HL-60 (cell line): ENCODE measurements around the gene UBE2E2.

Experiments used
- DNase-seq, 2 experiments: peaks; one replicate each; pipeline ENCODE4 v3.0.0-alpha.2; 2010 to 2020; ENCODE audit warnings: low read depth in 1 of 2, low spot score in 1 of 2
- H3K27ac ChIP-seq: fragments of 250-450 bp; sonication (Bioruptor Pico); replicated peaks from 2 replicates; pipeline ENCODE4 v1.5.1; 2020; ENCODE audit warnings: mild to moderate bottlenecking, moderate library complexity
- H3K27me3 ChIP-seq: fragments of 250-450 bp; sonication (Bioruptor Pico); 2 replicates; pipeline ENCODE4 v1.5.1; 2021; ENCODE audit warnings: mild to moderate bottlenecking, moderate library complexity; ENCODE audit not compliant: insufficient read depth, poor library complexity, severe bottlenecking
- H3K4me3 ChIP-seq: replicated peaks from 2 replicates; pipeline ENCODE4 v1.5.1; 2011; ENCODE audit warnings: mild to moderate bottlenecking, control low read depth, low read length; ENCODE audit not compliant: insufficient read depth
- GABPA ChIP-seq: IDR thresholded peaks from 2 replicates; pipeline ENCODE4 v1.6.1; 2012; ENCODE audit warnings: low read depth
- POLR2AphosphoS5 ChIP-seq: IDR thresholded peaks from 2 replicates; pipeline ENCODE4 v1.6.1; 2012; ENCODE audit warnings: low read depth
- SPI1 ChIP-seq: IDR thresholded peaks from 2 replicates; pipeline ENCODE4 v1.6.1; 2012; ENCODE audit warnings: low read depth, mild to moderate bottlenecking, borderline replicate concordance
- TF ChIP-seq, protein P1 (sequence below): IDR thresholded peaks from one replicate; pipeline ENCODE4 v1.5.1; 2011; ENCODE audit warnings: low read length, control low read depth, inconsistent platforms; ENCODE audit not compliant: insufficient read depth
- TF ChIP-seq, protein P2 (sequence below): IDR thresholded peaks from 2 replicates; pipeline ENCODE4 v1.6.1; 2012; ENCODE audit warnings: low read depth; ENCODE audit not compliant: insufficient replicate concordance

Gene UBE2E2

DNA sequence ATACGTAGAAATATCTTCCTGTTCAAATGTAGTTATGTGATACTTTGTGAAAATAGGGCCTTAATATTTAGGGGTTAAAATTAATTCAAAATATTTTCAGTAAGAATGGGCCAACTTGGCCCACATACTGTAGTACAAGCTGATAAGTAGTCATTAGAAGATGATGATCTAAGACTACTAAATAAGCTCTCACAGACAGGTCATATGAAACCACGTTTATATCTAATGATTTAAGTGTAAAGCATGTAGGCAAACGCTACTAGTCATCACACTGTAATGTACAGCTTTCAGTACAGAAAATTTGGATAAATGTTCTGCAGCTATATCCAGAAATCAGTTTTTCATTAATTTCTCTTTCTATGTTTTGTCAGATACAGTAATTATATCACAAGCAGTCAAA, 228.6 kb downstream of the UBE2E2 start:
- TF ChIP-seq, protein P1, sequence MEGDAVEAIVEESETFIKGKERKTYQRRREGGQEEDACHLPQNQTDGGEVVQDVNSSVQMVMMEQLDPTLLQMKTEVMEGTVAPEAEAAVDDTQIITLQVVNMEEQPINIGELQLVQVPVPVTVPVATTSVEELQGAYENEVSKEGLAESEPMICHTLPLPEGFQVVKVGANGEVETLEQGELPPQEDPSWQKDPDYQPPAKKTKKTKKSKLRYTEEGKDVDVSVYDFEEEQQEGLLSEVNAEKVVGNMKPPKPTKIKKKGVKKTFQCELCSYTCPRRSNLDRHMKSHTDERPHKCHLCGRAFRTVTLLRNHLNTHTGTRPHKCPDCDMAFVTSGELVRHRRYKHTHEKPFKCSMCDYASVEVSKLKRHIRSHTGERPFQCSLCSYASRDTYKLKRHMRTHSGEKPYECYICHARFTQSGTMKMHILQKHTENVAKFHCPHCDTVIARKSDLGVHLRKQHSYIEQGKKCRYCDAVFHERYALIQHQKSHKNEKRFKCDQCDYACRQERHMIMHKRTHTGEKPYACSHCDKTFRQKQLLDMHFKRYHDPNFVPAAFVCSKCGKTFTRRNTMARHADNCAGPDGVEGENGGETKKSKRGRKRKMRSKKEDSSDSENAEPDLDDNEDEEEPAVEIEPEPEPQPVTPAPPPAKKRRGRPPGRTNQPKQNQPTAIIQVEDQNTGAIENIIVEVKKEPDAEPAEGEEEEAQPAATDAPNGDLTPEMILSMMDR: no peak
- TF ChIP-seq GABPA (no peak), POLR2AphosphoS5 (no peak), SPI1 (no peak)
- TF ChIP-seq, protein P2, sequence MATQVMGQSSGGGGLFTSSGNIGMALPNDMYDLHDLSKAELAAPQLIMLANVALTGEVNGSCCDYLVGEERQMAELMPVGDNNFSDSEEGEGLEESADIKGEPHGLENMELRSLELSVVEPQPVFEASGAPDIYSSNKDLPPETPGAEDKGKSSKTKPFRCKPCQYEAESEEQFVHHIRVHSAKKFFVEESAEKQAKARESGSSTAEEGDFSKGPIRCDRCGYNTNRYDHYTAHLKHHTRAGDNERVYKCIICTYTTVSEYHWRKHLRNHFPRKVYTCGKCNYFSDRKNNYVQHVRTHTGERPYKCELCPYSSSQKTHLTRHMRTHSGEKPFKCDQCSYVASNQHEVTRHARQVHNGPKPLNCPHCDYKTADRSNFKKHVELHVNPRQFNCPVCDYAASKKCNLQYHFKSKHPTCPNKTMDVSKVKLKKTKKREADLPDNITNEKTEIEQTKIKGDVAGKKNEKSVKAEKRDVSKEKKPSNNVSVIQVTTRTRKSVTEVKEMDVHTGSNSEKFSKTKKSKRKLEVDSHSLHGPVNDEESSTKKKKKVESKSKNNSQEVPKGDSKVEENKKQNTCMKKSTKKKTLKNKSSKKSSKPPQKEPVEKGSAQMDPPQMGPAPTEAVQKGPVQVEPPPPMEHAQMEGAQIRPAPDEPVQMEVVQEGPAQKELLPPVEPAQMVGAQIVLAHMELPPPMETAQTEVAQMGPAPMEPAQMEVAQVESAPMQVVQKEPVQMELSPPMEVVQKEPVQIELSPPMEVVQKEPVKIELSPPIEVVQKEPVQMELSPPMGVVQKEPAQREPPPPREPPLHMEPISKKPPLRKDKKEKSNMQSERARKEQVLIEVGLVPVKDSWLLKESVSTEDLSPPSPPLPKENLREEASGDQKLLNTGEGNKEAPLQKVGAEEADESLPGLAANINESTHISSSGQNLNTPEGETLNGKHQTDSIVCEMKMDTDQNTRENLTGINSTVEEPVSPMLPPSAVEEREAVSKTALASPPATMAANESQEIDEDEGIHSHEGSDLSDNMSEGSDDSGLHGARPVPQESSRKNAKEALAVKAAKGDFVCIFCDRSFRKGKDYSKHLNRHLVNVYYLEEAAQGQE: no peak
- no peak for DNase-seq

DNA sequence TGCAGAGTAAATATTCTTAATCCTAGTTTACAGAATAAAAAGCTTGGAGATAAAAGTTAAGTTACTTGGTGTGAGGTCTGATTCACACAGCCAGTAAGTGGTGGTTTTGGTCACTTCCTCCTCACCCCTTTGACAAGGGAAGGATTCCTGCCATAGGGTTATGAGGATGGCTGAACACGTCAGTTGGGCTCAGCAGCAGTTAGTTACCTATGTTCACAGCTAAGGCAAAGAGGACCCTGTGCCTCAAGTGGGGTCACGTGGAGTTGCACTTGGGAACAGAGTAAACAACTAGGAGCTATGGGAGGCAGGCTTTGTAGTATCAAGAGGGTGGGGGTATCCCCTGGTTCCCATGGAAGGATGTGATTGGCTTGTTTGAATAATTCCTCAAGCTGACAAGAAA, 232.2 kb downstream of the UBE2E2 start:
- Histone ChIP-seq H3K4me3 (no peak overlapping the region), H3K27me3 (no peaks in the 10 kb centered on the region), H3K27ac (no peak overlapping the region)
- TF ChIP-seq SPI1: peak; percentile 7; the same call in 1 of the 2 replicates
- TF ChIP-seq, protein P2: no peak
- DNase-seq: peak in 1 of 2 experiments; percentile 9

More for the DNA sequence above, 228.6 kb downstream of the UBE2E2 start:
- Histone ChIP-seq H3K4me3 (no peak overlapping the region), H3K27me3 (no peaks in the 10 kb centered on the region), H3K27ac (no peak overlapping the region)

DNA sequence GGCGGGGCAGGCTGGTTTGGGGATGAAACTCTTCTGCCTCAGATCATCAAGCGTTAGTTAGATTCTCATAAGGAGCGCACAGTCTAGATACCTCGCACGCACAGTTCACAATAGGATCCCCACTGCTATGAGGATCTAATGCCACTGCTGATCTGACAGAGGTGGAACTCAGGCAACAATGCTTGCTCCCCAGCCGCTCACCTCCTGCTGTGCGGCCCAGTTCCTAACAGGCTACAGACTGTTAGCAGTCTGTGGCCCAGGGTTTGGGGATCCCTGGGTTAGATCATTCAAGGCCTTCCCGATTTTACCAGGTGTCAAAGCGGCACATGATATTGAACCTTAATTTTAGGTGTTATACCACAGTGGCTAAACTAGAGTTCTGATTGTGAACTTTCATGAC, 232.8 kb downstream of the UBE2E2 start:
- Histone ChIP-seq H3K27ac (no peak overlapping the region), H3K27me3 (no peaks in the 10 kb centered on the region), H3K4me3 (no peak overlapping the region)
- no peak for DNase-seq
- TF ChIP-seq SPI1 (no peak), POLR2AphosphoS5 (no peak)
- TF ChIP-seq, protein P2: no peak

DNA sequence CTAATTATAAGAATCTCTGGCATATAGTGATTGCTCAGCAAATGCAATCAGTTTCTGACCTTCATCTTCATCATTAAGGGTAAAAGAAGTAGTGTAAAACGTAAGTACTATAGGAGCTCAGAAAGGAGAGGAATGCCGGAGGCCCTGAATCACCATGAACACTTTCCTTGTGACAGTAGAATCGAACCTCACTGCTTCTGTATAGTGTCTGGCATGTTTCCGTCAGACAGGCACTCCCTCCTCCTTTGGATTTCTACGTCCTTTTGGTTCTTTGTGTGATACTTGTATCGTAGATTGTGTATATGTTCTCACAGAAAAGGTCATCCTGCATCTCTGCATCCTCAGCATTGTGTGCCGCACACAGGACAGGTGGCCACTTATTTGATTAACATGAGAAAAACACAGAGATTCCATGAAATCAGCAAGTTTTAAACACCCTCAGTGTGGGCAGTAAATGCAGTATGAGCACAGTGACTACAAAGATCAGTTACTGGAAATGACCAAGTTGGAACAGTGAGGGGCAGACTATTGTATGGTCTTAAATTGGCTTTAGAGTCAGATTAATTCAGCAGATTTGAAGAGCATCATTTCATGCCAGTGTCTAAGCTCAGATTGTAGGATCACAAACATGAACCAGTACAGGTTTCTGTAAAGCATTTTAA, 234.5 kb downstream of the UBE2E2 start:
- Histone ChIP-seq H3K4me3 (no peak overlapping the region), H3K27me3 (no peaks in the 10 kb centered on the region), H3K27ac (no peak overlapping the region)
- no peak for TF ChIP-seq GABPA
- TF ChIP-seq, protein P2: no peak
- TF ChIP-seq POLR2AphosphoS5: no peak
- TF ChIP-seq, protein P1: no peak
- DNase-seq: no peak
